HTERT RPE-1 (cell line): ENCODE data around the gene KATNB1.
"Not testable (repeated sequence)": the region's sequence is repeated elsewhere in the genome, so short reads cannot be mapped to it uniquely, and the experiment has no call there.

Experiments used
- in situ Hi-C: fragments of 300-500 bp; cut with MboI; formaldehyde crosslinking; loops from 4 replicates; pipeline ENCODE4 v1.14.3; 2020; ENCODE audit warnings: low sequenced_read_pairs

KATNB1 gene

DNA sequence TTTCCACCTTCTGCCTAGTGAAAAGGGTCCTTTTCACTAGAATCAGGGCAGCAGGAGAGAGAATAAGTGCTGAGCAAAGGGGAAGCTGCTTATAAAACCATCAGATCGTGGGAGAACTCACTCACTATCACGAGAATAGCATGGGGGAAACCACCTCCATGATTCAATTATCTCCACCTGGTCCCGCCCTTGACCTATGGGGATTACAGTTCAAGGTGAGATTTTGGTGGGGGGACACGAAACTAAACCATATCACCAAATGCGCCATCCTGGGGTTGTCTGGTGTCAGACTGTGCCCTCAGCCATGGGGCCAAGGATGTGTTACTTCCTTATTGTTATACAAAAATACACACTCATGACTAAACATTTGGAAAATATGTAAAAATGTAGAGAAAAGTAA is 10.4 kb upstream of the KATNB1 start:
- in situ Hi-C loops, result no loop called here

DNA sequence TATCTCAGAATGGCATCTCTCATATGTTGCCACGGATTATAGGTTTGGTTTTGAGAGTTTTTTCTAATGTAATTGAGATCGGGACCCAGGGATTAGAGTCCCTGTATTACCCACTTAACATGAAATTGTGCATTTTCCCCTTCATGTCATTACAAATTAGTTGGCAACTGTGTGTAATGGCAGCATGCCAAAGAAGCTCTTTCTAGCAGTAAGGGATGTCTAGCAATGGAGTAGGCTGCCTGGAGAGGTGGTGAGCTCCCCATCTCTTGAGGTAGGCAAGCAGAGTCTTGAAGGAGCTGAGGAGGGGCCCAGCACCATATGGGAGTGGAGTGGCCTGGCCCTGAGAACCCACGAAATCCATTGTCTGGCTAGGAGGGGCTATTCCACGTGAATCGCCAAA is 10.0 kb upstream of the KATNB1 start:
- in situ Hi-C loops, result no loop called here

DNA sequence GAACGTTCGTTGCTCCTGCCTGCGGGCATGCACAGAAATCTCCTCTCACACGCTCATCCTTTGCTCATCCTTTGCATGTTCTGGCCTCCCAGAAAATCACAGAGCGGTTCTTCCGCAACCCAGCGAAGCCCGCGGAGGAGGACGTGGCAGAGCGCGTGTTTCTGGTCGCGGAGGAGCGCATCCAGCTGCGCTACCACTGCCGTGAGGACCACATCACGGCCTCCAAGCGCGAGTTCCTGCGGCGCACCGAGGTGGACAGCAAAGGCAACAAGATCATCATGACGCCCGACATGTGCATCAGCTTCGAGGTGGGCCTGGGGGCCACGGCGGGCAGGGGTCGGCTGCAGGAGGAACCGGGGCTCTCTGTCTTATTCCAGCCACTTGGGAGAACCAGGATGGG is 9.6 kb upstream of the KATNB1 start:
- in situ Hi-C loops, result no loop called here

DNA sequence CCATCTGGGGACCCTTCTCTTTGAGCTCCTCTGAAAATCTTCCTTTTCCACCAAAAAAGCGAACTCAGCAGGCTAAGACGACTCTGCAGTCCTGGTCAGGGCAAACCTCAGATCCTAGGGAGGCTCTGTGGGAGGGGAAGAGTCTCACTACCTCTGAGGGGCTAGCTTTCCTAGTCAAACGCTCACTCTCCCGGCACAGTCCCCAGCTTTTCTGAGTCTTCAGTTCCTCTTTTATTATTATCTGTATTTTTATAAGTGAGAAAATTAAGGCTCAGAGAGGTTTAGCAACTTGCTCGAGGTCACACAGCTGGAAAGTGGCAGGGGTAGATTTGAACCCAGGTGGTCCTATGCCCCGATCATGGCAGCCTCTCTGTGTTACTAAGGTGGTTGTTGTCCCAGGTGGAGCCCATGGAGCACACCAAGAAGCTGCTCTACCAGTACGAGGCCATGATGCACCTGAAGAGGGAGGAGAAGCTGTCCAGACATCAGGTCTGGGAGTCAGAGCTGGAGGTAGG is 9.1 kb upstream of the KATNB1 start:
- in situ Hi-C loops, result no loop called here

DNA sequence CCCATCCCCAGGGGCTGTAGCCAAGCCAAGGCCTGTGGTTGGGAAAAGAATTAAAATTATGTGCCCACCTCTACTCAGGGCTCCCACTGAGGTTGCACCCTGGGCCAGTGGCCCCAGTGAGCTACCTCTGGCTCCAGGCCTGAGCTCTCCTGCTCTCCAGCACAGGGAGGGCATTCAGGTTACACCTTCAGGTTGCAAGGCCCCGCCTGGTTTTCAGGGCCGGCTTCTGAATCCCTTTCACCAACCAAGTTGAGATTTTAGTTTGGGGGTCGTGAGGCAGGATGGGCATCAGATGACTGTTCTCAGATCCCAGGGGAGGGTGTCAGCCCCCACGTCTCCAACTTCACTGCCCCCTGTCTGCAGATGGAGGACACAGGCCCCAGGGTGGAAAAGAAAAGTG is 8.0 kb upstream of the KATNB1 start:
- in situ Hi-C loops, result no loop called here

DNA sequence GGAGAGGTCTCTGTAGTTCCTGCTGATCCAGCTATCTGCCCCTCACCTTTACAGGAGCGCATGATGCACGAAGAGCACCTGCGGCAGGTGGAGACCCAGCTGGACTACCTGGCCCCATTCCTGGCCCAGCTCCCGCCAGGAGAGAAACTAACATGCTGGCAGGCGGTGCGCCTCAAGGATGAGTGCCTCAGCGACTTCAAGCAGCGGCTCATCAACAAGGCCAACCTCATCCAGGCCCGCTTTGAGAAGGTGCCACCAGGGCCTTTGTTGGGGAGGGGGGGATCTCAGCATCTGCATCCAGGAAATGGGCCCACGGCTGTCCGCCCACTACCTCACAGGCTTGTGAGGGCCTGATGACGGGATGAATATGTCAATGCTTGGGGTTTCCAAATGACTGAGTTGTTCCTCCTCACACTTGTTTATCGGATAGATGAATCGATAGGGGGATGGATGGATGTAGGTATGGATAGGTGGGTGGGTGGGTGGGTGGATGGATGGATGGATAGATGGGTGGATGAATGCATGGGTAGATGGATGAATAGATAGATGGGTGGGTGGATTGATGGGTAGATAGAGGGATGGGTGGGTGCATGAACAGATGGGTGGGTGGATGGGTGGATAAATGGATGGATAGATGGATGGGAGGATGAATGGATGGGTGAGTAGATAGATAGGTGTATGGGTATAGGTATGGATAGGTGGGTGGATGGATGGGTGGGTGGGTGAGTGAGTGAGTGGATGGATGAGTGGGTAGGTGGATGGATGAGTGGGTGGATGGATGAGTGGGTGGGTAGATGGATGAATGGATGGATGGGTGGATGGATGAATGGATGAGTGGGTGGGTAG is 7.0 kb upstream of the KATNB1 start:
- in situ Hi-C loops, result no loop called here

DNA sequence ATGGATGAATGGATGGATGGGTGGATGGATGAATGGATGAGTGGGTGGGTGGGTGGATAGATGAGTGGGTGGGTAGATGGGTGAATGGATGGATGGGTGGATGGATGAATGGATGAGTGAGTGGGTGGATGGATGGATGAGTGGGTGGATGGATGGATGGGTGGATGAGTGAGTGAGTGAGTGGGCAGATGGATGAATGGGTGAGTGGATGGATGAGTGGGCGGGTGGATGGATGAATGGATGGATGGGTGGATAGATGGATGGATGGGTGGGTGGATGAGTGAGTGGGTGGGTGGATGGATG is 6.4 kb upstream of the KATNB1 start:
- in situ Hi-C loops, result no loop called here

DNA sequence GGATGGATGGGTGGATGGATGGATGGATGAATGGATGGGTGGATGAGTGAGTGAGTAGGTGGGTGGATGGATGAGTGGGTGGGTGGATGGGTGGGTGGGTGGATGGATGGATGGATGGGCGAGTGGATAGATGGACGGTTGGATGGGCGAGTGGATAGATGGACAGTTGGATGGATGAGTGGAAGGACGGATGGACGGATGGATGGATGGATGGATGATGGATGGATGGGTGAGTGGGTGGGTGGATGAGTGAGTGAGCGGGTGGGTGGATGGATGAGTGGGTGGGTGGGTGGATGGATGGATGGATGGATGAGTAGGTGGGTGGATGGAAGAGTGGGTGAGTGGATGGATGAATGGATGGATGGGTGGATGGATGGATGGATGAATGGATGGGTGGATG is 5.7 kb upstream of the KATNB1 start:
- in situ Hi-C loops, result not testable (repeated sequence)

DNA sequence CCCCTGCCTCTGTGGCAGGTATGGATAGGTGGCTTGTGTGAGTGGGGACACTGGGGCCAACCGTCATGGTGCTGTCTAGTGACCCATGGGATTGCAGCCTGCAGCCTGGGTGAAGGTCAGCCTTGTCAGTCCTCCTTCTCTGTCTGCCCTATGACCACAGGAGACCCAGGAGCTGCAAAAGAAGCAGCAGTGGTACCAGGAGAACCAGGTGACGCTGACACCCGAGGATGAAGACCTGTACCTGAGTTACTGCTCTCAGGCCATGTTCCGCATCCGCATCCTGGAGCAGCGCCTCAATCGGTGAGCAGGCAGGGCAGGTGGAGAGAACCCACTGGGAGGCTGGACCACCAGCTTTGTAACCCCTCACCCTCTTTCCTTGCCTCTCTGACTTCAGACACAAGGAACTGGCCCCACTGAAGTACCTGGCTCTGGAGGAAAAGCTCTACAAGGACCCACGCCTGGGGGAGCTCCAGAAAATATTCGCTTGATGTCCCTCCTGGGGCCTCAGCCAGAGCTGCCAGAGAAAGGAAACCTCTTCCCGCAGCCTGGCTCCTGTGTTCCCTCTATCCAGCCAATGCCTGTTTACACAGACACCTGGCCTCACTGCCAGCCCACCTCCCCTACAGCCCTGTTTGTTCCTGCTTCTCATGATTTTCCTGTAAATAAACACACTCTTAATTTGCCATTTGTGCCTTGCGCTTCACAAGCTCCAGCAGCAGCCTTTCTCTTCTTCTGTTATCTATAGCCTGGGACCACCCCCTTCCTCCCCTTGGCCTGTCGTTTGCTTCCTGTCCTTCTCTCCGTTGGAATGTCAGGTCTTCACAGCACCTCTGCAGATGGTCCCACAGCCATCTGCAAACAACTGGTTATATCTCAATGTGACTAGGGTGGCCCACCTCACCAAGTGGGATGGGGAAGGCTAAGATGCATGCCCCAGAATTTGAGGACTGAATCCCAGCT is 4.5 kb upstream of the KATNB1 start:
- in situ Hi-C loops, result no loop called here

DNA sequence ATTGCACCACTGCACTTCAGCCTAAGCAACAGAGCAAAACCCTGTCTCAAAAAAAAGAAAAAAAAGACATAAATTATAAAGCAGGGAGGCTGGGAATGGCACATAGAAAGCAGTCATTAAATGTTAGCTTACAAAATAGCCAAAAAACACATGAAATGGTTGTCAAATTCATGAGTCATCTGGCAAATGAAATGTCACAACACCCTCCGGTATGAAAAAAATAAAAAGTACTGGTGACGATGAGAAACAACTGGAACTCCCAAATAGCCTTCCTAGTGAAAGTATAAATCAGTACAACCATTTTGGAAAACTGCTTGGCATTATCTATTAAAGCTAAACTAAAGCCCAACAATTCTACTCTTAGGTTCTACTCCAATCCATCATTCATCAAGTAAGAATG is 3.5 kb upstream of the KATNB1 start:
- in situ Hi-C loops, result no loop called here

DNA sequence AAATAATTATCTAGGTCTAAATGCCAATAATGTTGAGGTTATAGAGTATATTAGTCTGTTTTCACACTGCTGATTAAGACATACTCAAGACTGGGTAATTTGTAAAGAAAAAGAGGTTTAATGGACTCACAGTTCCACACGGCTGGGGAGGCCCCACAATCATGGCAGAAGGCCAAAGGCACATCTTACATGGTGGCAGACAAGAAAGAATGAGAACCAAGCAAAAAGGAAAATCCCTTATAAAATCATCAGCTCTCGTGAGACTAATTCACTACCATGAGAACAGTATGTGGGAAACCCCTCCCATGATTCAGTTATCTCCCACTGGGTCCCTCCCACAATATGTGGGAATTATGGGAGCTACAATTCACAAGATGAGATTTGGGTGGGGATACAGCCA is 2.9 kb upstream of the KATNB1 start:
- in situ Hi-C loops, result no loop called here

DNA sequence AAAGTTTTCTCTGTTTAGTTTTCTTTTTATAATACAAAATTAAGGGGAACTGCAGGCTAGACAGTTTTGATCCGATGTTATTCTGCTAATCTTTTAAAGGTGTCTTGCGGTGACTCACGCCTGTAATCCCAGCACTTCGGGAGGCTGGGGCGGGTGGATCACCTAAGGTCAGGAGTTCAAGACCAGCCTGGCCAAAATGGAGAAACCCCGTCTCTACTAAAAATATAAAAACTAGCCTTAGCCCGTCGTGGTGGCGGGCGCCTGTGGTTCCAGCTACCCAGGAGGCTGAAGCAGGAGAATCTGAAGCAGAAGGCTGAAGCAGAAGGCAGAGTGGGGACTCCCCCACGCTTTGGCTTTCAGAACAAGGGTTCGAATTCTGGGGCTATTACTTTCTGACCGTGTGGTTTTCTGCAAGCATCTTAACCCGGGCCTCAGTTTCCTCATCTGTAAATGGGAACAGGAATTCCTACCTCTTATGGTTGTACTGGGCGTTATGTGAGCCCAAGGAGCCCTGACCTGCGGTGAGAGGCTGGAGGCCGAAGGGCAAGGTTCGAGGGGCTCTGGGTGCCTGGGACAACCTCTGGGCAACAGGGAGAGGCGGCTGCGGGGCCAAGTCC is 1.2 kb upstream of the KATNB1 start:
- in situ Hi-C loops, result no loop called here

DNA sequence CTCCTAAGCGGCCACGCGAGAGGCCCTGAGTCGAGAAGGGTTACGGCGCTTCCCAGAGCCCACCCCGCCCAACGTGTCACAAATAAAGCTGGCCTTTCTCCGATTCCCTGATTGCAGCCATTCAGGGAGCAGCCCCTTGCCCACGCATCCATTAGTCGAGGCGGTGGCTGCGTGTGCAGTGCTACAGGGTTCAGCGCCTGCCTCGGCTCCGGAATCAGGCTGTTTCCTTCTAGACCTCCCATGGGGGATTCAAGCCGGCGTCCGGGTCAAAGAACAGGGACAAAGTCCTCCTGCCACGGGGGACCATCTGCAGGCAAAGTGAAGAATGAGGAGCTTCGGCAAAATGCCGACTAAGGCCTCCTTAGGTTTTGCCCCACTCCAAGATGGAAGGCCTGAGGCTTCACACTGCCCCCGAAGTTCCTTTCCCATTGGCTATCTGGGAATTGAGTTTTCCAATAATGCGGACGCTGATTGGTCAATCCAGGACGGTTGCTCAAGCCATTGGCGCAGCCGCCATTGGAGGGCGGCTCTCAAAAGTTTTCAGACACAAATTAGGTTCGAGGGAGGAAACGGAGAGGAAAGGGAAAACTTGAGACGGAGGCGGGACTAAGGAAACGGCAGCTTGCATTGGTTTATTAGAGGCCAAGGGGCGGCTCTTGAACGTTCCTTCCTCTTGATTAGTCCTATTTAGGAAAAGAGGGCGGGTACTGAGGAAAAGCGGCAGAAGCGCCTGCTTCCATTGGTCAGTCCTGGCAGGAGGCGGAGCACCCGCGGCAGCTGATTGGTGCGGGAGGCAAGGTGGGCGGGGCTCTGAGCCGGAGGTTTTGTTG is 430 bp upstream of the KATNB1 start:
- in situ Hi-C loops, result no loop called here

DNA sequence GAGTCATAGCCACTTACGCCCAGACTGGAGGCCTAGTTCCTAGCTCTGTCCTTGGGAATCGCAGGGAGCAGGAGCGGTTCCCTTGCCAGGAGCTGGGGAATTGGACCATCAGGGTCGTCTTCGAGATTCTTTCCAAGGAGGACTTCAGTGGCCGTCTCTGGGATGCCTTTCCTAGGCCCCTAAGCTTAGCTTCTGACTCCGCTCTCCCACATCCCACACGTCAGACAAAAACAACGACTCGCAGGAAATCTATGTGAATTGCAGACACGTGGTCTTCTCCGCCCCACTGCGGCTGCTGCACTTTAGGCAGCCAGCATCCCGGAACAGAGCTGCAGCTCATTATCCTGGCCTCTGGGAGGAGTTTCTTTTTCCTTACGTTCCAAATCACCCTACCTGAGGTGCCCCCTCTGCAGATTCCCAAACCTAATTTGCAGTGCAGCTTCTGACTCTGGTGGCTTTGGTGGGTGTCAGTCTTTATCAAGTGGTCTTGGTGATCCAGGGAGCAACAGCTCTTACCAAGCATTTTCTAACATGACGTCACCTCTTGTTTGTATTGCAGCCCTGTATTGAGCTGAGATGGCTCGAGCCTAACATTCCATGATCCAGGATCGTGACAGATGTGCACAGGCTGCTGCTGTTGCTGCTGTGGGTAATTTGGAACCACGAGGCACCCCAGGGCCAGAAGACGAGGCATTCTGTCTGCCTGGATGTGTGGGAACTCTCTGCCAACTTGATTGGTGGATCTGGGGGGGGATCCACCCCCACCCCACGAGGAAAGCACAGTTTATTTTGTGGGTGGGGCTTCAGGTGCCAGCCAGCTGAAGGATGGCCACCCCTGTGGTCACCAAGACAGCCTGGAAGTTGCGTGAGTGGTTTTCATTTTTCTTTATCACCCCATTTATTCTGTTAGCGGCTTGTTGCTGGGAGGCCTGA is 1.1 kb downstream of the KATNB1 start:
- in situ Hi-C loops, result no loop called here

DNA sequence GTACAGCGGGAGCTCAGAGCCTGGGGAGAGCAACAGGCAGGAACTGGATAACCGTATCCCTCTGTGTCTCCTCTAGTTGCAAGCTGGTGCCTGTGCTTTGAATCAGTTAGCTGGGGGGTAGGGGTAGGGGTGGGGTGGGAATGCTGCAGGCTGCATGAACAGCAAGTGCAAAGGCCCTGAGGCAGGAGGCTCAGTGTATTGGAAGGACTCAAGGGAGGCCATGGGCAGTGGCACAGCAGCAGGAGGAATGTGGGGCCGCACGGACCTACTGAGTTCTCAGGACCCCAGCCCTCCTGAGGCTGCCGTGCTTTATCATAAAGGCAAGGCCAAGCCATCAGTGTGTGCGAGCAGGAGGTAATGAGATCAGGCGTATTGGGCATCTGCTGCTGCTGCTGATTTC is 3.3 kb downstream of the KATNB1 start:
- in situ Hi-C loops, result no loop called here

DNA sequence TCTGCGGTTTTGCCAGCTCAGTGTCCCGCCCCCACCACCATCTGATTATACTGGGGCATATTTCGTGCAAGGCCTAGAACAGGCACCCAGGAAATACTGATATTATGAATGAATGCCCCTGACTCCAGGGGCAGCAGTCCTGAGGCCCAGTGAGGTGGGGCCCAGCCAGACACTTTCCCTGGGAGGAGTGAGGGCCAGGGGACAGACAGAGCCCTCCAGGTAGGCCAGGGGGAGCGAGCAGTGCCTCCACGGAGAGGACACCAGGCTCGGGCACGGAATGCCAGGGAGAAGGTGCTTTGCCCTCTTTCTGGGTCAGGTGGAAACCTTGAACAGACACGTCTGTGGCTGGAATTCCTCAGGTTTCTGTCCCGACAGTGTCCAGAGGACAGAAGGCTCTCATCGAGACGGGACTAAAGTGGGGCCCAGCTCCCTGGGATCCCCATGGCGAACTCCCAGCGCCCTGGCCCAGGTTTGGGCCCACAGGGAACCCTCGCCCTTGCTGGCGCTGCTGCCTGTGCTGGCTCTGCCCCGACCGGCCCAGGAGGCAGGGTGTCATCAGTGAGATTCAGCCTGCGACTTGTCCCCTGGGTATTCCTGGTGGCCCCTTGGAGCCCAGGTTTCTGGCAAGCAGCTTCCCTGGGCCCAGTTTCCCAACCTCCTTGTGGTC is 4.3 kb downstream of the KATNB1 start:
- in situ Hi-C loops, result no loop called here

DNA sequence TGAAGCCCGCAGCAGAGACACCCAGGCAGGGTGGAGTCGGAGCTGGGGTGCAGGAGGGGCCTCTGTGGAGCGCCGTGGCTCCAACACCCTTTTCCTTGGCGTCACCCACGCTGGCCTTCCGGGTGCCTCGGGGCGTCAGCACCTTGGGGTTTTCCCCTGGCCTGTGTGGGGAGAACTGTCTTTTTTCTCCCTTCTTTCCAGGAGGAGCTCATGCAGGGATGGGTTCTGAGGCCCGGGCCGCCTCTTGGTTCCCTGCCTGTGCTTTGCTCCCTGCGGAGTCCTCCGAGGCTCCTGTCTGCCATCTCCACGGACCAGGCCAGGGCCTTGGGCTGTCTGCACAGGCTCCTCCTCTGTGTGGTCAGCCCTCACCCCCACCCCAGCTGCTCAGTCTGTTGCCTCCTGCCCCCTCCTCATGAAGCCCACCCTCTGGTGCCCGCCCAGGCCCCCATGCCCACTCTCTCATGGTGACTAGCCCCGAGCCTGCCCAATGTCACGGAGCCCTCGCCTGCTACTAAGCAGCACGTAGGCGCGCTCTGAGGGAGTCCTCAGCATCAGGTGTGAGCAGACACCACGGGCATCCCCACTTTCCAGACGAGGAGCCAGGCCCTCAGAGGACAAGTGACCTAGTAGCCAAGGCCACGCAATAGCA is 5.0 kb downstream of the KATNB1 start:
- in situ Hi-C loops, result no loop called here

DNA sequence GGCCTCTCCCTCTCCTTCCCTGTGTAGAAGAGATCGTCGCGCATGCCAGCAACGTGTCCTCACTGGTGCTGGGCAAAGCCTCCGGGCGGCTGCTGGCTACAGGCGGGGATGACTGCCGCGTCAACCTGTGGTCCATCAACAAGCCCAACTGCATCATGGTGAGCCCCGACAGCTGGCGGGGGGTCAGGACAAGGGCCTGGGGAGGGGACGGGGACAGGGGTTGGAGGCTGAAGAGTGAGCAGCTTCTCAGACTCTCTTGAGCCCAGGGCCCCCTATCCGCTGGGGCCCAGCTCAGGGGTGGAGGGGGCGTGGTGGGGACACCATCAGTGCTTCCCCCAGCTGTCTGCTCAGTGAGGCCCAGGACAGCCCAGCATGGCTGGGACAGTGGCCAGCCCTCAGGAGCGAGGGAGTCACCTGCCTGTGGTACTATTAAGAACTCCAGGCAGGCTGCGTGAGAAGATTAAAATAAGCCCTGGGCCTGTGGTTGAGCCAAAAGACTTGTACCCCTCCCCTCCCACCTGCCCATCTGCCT is 6.2 kb downstream of the KATNB1 start:
- in situ Hi-C loops, result no loop called here
